GM12873 (cell line): ENCODE data around the gene PRR12.

ENCODE experiments used
- TF ChIP-seq, protein P1 (sequence below): IDR thresholded peaks from 2 replicates; pipeline ENCODE4 v1.5.1; 2012; ENCODE audit warnings: low read depth, mild to moderate bottlenecking, moderate library complexity, low read length, control low read depth; ENCODE audit not compliant: insufficient read depth; ENCODE audit errors: missing control alignments

The PRR12 gene

DNA sequence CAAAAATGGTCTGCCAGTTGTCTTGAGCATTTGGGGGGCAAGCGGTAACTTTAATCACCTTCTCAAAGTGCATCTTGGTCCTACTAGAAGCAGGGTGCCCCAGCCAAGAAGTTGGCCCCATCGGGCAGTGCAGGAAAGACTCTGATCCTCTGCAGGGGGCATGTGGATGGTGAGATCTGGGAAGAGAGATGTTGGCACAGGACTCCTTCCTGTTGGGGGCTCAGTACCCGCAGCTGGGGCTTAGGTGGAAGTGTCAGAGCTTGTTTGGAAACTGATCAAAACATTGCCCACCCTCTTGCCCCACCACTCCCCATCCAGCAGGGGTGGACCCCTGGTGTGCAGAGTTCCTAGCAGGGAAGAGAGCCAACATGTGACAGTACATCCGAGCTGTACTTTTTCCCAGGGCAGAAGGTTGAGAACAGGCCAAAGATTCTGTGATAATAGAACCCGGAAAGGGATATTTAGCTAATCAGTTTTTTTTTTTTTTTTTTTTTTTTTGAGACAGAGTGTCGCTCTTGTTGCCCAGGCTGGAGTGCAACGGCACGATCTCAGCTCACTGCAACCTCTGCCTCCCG is 40.1 kb downstream of the PRR12 start:
- TF ChIP-seq, protein P1, sequence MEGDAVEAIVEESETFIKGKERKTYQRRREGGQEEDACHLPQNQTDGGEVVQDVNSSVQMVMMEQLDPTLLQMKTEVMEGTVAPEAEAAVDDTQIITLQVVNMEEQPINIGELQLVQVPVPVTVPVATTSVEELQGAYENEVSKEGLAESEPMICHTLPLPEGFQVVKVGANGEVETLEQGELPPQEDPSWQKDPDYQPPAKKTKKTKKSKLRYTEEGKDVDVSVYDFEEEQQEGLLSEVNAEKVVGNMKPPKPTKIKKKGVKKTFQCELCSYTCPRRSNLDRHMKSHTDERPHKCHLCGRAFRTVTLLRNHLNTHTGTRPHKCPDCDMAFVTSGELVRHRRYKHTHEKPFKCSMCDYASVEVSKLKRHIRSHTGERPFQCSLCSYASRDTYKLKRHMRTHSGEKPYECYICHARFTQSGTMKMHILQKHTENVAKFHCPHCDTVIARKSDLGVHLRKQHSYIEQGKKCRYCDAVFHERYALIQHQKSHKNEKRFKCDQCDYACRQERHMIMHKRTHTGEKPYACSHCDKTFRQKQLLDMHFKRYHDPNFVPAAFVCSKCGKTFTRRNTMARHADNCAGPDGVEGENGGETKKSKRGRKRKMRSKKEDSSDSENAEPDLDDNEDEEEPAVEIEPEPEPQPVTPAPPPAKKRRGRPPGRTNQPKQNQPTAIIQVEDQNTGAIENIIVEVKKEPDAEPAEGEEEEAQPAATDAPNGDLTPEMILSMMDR = no peak

DNA sequence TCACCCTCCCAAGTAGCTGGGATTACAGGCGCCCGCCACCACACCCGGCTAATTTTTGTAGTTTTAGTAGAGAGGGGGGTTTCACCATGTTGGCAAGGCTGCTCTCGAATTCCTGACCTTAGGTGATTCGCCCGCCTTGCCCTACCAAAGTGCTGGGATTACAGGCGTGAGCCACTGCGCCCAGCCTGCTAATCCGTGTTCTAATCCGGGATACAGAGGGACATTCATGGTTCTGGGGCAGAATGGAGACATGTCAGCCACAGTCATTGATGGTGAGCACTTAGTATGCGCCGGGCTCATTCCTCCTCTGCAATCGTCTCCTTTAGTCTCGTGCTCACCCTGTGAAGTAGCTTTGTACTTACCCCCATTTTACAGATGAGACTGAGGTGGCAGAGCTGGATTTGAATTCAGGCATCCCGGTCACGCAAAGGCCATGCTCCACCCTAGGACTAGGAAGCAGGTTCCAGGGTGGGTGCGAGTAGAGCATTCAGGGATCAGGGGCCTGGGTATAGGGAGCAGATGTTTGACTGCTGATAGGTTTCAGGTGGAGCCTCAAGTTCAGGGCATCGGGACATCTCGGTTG is 40.7 kb downstream of the PRR12 start:
- TF ChIP-seq, protein P1 = no peak

DNA sequence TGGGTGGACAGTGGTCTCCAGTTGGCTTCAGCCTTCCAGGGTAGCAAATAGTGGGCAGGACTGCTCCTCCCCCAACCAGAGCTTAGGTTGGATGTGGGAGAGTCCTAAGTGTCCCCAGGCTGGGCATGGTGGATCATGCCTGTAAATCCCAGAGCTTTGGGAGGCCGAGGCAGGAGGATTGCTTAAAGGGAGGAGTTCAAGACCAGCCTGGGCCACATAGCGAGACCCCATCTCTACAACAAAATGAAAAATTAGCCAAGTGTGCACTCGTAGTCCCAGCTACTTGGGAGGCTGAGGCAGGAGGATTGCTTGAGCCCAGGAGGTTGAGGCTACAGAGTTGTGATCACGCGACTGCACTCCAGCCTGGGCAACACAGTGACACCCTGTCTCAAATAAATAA is 41.6 kb downstream of the PRR12 start:
- TF ChIP-seq, protein P1 = no peak

DNA sequence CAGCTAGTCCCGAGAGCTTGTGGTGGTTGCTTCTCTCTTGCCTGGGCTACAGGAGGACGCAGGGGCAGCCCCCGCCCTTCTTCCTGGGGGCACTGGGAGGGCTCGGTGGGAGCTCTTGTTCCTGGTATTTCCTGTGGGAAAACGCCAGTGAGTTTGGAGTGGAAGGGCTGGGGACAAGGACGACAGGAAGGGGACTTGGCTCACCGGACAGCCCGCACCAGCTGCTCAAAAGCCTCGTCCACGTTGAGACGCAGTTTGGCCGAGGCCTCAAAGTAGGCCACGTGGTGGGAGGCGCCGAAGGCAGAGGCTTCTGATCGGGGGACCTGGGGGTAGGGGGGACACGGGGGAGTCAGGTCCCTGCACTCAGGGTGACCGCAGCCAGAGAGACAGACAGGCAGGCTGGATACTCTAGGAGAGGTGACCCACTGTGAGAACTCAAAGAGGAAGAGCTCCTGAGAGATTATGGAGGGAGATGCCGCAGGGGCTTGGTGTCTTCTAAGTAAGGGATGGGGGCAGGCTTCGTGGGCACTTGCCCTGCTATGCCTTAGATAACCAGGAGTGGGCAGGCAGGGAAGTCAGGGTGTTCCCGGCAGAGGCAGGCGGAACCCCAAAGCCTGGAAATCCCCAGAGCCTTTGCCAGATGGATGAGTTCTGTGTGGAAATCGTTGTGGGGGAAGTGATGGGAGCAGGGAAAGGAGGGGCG is 44.7 kb downstream of the PRR12 start:
- TF ChIP-seq, protein P1 = no peak

DNA sequence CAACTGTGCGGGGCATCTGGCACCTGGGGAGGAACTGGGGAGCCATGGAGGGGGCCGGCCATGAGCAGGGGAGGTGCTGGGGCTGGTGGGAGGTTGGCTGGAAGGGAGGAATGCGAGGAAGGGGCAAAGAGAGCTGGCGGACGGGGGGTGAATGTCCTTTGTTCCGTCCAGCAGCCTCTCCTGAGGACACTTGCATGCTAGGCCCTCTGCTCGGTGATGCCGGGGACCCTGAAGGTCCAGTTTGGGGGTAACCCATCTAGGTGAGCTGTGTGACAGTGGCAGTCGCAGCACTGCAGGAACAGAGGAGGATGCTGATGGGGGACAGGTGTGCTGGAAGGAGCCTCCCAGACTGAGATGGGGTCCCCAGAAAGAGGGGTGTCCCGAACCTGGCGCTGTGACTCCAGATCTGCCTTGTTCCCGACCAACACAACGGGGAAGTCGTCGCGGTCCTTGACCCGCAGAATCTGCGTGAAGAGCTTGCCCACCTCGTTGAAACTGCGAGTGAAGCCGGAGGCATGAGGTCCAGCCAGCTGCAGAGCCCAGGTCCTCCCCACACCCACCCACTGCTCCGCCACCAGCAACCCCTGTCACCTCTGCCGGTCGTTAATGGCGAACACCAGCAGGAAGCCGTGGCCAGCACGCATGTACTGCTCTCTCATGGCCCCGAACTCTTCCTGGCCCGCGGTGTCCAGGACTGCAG is 45.4 kb downstream of the PRR12 start:
- TF ChIP-seq, protein P1 = no peak

DNA sequence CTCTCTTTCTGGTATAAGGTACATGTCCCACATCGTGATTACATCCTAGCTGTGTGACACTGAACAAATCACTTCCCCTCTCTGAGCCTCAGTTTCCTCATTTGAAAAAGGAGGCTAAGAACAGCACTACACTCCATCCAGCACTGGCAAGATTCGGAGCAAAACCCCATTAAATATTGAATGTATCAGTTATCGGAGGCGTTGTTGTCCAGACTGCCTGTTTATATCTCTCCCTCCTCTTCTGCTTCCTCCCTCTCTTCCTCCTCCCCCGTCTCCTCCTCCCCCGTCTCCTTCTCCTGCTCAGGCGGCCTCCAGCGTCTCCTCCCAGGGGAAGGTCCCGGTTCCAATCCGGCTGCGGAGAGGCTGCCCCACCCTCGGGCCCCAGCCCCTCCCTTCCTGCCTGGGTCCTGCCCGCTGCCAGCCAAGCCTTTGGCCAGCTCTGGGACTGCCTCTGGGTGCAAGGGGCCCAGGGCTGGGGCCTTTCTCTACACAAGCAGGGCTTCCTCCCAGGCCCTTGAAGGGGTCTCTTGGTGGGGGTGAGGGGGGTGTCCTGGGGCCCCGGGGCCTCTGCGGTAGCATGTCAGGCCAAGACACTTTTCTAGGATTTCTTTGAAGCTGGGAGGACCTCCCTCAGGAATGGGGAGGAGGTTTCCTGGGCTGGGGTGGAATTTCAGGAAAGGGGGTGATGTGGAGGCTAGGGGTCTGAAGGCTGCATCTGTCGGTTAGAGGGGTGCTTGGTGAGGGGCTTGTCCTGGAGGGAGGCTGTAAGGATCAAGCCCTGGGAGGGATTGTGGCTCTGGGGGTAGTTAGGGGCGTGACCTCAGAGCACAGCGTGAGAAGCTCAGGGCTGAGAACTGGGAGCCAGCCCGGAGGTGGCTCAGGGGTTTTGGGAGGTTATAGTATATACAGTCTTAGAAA is 47.1 kb downstream of the PRR12 start:
- TF ChIP-seq, protein P1 = no peak
